GM21423 (cell line): ENCODE data around the gene ZCCHC24.

Source experiments
- ATAC-seq: cut with Tn5 transposase; IDR thresholded peaks from one replicate; pipeline ENCODE4 v1.9.1; 2021; ENCODE audit warnings: mild to moderate bottlenecking, moderate library complexity; ENCODE audit not compliant: unreplicated experiment

Gene ZCCHC24

GRCh38 chr10:79433324-79434222 lies 11.9 kb downstream of the ZCCHC24 start:
- ATAC-seq: no peak

GRCh38 chr10:79431891-79432831 lies 13.3 kb downstream of the ZCCHC24 start:
- ATAC-seq: no peak

- no peak for ATAC-seq
Measured at GRCh38 chr10:79431428-79431827, 14.0 kb downstream of the ZCCHC24 start.

GRCh38 chr10:79430936-79431335 lies 14.5 kb downstream of the ZCCHC24 start:
- no peak for ATAC-seq

GRCh38 chr10:79430325-79430905 lies 15.0 kb downstream of the ZCCHC24 start:
- ATAC-seq: no peak

- ATAC-seq: no peak
Measured at GRCh38 chr10:79429751-79430150, 15.7 kb downstream of the ZCCHC24 start.

GRCh38 chr10:79427965-79428364 lies 17.5 kb downstream of the ZCCHC24 start:
- no peak for ATAC-seq

GRCh38 chr10:79425074-79425532 lies 20.3 kb downstream of the ZCCHC24 start:
- no peak for ATAC-seq

- ATAC-seq: no peak
Measured at GRCh38 chr10:79424221-79425073, 21.0 kb downstream of the ZCCHC24 start.

GRCh38 chr10:79422178-79422892 lies 23.1 kb downstream of the ZCCHC24 start:
- no peak for ATAC-seq

- ATAC-seq: no peak
Measured at GRCh38 chr10:79420974-79421688, 24.3 kb downstream of the ZCCHC24 start.

GRCh38 chr10:79418886-79419595 lies 26.4 kb downstream of the ZCCHC24 start:
- no peak for ATAC-seq

GRCh38 chr10:79418274-79418673 lies 27.1 kb downstream of the ZCCHC24 start:
- no peak for ATAC-seq

GRCh38 chr10:79417731-79418130 lies 27.7 kb downstream of the ZCCHC24 start:
- ATAC-seq: no peak

GRCh38 chr10:79417266-79417665 lies 28.2 kb downstream of the ZCCHC24 start:
- no peak for ATAC-seq

- ATAC-seq: no peak
Measured at GRCh38 chr10:79416578-79417255, 28.7 kb downstream of the ZCCHC24 start.

- no peak for ATAC-seq
Measured at GRCh38 chr10:79415736-79416577, 29.5 kb downstream of the ZCCHC24 start.
